SIG-M5 treated with dmso at 0.1 percent for 504 hours (cell line): ENCODE data around the gene PDE6A.

Experiments
- DNase-seq: peaks from one replicate; lab custom pipeline; 2025; ENCODE audit not compliant: unreplicated experiment; lab: John Stamatoyannopoulos, UW

Gene PDE6A

DNA sequence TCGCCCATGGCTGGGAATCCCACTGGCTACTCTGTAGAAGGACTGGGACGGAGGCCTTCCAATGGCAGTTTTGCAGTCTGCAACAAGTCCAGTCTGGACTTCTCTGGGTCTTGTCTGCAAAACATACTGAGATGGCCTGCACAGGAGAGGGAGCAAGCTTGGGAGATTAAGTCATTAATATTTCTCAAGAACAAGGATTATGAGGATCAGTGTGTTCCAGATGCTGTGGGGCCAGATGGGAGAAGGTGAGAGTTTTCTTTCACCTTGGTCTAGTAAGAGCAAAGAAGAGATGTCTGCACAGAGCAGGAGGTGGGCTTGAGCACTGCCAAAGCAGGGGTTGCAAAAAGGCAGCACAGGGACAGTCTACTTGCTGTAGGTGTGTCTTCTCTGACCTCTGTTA, at the start of gene PDE6A:
PDE6A (minus strand) TSS at position 128 of the 400 bp plus-strand sequence; CDS start at position 8, 120 bp downstream.
- DNase-seq = no peak

DNA sequence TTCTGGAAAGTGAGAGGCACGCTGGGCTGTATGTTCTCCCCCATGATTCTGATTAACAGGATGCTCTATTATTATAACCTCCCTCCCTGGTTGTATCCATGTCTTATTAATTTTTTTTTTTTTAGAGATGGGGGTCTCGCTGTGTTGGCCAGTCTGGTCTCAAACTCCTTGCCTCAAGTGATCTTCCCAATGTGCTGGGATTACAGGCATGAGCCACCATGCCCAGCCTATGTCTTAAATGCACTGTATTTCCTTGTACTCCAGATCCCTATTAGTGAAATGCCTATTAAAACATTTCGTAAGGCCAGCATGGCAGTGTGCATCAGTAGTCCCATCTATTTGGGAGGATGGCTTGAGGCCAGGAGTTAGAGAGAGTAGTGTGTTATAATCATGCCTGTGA, 48.9 kb upstream of the PDE6A start:
- DNase-seq = no peak

DNA sequence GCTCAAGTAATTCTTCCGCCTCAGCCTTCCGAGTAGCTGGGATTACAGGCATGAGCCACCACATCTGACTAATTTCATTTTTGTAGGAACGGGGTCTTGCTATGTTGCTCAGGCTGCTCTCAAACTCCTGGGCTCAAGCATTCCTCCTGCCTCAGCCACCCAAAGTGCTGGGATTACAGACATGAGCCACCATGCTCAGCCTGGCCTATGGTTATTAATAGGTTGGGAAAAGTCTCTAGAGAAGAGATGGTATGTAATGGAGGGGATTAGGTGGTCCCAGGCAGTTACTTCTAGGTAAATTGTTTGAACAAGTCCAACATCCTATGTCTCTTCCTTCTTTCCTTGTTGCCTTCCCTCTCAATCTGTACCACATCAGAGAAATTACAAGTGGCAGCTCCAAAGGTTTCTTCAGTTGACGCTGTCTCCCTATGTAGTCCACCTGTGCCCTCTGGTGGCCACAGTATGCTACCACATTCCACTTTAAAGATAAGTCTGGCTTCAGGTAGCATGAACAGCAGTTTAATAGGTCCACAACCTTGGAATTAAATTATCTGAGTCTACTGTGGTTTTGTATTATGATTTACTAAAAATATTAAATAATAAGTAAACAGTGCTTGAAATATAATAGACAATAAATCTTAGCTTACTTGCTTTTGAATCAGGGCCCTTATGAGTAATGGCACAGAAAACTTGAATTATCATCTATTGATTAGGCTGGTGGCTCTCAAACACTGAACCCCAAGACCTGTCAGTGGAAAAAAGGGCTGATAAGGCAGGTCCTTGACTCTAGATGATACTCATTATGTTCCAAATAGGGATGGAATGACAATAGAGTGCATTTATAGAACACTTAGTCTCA, 46.2 kb upstream of the PDE6A start:
- peak; percentile 77 for DNase-seq

DNA sequence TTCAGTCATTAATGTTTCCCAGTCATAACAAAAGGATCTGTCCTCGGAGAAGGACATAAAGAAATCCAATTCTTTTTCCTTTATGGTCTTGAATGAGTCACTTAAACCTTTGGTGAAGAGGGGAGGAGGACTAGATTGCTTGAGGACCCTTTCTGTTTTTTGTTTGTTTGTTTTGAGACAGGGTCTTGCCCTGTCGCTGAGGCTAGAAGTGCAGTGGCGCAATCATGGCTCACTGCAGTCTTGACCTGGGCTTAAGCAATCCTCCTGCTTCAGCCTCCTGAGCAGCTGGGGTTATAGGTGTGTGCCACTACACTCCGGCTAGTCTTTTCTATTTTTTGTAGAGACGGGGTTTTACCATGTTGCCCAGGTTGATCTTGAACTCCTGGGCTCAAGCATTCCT, 43.5 kb upstream of the PDE6A start:
- no peak for DNase-seq

DNA sequence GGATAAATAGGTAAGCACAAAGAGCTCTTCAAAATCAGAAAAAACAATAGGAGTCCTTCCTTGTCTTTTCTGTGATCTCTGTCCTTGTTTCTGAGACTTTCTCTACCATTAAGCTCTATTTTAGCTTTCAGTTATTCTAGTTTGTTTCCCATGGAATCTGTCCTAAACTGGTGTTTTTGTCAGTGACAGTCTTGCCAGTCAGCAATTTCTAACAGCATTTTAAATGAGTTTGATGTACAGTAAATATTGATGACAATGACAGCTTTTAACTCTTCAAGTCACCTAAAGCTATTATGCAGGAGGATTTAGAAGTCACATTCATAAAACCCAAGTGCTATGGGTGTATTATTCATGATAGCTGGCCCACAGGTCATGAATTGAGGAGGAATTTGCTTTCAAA, 37.9 kb upstream of the PDE6A start:
- no peak for DNase-seq

DNA sequence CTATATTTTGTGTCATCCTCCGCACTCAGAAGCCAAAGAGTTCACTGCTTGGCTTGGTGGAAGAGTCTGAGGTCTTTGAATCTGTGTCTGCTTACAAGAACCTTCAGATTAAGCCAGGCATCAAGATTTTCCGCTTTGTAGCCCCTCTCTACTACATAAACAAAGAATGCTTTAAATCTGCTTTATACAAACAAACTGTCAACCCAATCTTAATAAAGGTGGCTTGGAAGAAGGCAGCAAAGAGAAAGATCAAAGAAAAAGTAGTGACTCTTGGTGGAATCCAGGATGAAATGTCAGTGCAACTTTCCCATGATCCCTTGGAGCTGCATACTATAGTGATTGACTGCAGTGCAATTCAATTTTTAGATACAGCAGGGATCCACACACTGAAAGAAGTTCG, 36.6 kb upstream of the PDE6A start:
- no peak for DNase-seq

DNA sequence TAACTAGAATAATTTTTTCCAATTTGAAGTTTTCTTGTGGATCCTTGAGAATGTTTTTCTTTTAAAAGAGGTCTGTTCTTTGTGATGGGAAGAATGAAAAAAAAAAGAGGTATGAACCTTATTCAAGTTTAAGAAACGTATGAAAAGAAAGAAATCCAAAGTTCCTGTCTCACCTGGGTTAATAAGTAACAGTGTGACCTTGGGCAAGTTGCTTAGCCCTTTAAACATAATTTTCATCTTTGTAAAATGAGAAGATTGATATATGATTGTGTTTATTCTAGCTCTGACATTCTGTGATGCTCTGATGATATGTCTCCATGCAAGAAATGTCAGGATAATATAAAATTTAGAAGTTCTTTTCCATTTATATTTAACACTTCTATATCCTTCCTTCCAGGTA, 35.3 kb upstream of the PDE6A start:
- DNase-seq = no peak

DNA sequence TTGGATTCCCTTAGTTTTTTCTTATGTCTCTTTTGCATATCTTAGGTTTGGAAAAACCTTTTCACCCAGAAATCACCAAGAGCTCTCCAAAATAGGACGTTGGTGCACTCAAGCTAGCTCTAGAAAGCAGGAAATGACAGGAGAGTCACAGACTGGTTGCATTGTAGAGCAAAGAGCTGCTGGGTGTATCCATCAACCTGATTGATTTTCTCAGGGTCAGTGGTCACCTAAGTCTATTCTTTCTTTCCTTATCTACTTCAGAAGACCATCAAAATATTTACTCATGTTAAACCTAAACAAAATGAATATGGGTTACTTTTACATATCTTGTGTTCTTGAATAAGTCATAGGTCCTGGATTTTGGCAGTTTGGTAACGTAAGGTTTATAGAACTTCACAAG, 30.8 kb upstream of the PDE6A start:
- no peak for DNase-seq

DNA sequence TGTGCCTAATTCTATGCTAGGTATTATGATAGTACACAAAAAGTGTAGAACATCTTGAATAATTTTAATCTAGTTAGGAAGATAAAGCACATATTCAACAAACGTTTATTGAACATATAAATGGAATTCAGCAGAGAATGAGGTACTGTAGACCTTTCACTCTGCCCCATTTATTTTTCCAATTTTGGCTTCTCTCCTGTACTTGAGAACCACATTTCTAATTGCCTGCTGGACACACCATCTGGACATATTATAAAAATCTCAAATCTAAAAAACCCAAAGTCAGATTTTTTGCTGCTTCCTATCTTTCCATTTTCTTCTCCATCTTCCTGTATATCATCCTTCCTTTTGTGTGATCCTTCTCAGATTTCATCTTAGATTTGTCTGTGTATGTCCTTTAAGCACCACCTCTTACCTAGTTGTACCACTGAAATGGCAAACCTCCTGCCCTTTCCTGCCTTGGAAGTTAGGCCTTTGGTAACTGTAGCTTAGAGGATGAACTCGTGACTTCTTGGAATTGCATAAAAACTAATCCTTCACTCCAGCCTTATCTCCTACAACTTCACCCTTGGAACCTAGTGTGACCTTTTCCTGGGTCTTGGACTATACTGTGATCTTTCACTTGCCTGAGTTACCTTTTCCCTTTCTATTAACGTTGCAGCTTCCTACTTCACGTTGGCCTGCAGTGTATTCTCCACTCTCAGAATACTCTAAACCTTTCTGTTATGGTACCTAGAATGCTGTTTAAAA, 24.8 kb upstream of the PDE6A start:
- DNase-seq = no peak

DNA sequence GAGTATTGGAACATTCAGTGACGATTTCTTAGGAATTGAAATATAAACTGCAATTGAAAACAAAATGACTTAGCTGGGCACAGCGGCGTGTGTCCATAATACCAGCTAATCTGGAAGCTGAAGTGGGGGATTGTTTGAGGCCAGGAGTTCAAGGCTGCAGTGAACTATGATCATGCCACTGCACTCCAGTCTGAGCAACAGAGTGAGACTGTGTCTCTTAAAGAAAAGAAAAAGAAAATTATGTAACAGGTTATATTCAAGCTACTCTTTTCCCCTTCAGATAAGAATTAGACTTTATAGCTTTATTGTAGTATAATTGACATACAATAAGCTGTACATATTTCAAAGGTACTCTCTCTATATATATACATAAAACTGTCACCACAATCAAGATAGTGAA, 22.4 kb upstream of the PDE6A start:
- no peak for DNase-seq

DNA sequence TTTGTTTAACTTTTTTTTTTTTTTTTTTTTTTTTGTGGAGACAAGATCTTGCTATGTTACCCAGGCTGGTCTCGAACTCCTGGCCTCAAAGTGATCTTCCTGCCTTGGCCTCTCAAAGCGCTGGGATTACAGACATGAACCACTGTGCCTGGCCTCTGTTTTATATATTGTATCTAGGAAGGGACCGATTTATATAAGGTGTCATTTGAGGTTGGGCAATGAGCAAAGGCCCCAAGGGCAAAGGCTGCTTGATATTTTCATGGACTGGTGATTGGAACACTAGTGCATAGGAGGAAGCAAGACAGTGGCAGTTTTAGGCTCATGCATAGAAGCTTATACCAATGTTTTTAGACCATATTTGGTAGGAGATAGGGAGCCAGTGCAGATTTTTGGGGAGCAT, 19.1 kb upstream of the PDE6A start:
- no peak for DNase-seq

DNA sequence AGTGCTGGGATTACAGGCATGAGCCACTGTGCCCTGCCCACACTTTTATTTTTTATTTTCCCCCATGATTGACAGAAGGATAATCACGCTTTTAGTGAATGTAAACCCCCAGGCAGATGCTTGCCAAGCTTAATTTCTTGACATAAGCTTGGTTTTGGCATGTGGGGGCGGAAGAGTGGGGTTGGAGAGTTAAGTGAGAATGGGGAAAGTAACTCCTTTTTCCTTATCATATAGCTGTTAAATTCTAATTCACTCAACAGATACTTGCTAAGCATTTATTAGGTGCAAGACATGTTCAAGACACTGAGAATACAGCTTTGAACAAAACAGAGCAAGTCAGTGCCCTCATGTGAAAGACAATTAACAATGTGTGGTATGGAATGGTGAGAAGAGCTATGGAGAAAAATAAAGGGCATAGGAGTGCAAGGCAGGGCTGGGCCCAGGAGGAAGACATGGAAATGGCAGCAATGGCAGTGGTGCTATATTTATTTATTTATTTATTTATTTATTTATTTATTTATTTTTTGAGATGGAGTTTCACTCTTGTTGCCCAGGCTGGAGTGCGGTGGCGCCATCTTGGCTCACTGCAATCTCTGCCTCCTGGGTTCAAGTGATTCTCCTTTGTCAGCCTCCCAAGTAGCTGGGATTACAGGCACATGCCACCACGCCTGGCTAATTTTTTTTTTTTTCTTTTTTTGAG, 18.2 kb upstream of the PDE6A start:
- no peak for DNase-seq

DNA sequence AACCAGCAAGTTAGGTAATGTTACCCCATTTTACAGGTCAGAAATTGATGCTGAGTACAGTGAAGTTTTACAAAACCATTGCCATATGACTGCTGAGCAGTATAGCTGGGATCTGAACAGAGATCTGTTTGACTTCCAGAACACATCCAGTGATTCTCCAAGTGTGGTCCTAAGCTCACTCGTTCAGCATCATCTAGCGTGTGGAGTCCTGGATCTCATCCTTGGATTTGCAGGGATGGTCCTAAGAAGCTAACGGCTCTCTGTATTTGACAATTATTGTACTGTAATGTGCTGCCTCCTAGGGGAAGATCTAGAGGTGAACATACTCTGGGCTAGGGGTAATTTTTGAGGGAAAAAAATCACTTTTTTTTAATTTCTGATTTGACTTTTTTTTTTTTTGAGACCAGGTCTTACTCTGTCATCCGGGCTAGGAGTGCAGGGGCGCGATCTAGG, 17.4 kb upstream of the PDE6A start:
- DNase-seq = peak; percentile 66

DNA sequence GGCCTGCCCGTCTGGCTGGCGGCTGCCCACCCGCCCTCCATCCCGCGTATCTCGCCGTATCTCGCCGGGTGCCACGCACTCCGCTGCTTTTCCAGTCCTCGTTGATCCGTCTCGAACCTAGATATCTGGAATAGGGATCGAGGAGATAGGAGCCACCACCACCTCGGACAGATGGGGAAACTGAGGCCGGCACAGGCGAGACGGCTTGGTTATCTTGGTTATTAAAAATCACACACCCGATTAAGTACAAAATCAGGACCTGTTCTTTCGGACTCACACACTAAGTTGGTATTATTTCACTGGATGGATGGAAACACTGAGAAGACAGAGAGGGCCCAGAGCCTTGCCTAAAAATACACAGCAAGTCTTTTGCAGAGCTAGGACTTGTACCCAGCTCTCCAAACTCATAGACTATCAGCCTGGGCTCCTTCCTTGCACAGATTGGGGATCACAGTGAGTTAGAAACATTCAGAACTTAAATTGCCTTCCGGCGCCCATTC, 16.6 kb upstream of the PDE6A start:
- DNase-seq = no peak

DNA sequence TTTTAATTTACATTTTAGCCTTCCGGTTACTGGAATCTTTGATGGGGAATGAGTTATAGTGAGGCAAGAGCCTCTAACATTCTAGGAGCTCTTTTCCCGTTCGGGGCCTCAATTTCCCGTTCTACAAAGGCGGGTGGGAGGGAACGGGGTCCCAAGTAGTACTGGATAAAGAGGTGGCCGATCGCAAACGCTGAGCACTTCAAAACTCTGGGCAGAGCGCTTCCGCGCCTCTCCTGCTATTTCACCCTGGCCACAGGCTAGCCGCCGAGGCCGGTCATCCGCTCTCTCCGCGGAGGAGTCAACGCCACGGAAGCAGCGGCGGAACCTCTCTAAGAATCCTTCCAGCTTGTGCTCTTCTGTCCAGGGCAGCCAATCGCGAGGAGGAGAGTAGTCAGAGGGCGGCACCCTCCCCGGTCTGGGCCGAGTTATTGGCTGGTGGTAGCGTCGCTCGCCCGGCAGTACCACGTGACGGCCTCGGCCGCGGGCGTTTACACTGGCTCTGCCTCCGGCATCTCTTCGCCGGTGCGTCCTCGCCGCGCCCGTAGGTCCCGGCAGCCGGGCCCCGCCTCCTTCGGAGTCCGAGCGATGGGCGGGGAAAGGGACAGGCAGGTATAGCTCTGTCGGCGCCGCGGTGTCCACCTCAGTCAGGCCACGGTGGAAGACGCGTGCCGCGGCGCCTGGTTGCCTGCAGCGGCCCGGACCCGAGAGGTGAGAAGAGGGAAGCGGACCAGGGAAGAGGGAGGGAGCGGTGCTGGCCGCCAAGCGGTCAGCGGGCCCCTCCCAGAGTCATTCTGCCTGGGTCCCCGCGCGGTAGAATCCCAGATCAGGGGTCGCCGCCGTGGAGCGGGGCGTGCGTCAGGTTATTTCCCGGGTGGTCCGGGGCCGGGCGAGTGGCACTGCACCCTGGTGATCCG, 15.9 kb upstream of the PDE6A start, which contains the start of gene SLC26A2:
SLC26A2 (plus strand) TSS at position 487 of the 914 bp plus-strand sequence. CDS start 16,895 bp downstream, outside the sequence.
- peak; percentile 99 for DNase-seq

DNA sequence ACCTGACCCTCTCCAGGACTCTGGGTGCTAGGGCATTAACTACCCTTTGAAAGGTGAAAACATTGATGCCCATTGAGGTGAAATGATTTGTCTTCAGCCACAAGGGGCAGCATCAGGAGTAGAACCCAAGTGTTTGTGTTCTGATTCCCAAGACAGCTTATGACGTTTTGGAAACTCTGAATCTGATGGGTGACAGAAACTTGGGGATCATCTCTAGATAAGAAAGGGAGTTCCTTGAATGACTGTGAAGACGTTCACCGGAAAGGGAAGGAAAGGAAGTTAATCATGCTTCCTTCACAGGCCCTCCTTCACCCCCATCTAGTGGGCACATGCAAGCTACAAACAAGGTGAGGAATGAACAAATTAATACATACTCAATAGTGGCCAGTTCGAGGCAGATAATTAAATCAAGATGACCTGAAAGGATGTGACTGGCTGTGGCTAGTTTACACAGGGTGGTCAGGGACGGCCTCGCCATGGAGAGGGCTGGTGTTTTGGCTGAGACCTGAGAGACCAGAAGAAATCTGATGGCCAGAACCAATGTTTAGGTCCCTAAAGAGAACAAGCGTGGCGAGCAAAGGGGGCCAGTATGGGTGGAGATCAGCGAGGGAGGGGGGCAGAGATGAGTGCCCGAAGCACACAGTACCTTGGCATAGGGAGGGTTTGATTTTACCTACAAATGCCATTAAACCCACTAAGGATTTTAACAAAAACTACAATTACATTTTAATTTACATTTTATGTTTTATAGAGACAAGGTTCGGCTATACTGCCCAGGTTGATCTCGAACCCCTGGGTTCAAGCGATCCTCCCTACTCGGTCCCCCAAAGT, 15.0 kb upstream of the PDE6A start:
- peak; percentile 79 for DNase-seq

DNA sequence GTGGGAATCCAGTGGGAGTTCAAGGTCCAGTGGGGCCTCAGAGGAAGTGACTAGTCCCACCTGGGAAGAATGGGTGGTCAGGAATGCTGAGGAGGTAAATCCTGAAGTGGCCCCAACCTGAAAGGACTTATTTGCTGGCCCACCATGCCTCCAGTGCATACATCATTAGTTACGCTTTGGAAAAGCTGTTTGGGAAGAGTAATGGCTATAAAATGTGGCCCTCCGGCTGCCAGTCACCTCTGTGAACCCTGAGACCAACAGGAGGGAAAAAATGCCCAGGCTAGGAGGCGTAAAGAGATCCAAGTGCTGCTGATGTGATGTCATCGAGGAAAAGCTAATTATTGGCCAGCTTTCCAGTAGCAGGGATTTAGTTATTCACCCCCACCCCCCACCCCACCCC, 13.3 kb upstream of the PDE6A start:
- no peak for DNase-seq

DNA sequence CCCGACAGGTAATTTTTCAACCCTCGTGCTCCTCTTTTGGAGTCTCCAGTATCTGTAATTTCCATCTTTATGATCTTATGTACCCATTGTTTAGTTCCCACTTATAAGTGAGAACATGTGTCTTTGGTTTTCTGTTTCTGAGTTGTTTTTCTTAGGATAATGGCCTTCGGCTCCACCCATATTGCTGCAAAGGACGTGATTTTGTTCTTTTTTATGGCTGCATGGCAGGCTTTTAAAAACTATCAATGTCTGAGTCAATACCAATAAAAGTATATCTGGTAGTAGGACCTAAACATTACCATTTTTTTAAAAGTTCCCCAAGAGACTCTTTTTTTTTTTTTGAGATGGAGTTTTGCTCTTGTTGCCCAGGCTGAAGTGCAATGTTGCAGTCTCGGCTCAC, 12.1 kb upstream of the PDE6A start:
- DNase-seq = no peak

DNA sequence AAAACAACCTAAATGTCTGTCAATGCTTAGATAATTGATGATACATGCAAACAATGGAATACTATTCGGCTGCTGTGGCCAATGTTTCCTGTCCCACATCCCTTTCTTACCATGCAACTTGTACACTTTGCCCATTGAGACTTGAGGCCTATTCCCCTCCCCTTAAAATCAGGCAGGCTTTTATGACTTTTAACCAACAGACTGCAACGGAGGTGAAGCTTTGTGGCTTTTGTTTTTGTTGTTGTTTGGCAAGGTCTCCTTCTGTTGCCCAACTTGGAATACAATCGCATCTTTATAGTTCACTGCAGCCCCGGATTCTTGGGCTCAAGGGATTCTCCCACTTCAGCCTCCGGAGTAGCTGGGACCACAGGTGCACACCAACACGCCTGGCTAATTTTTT, 10.2 kb upstream of the PDE6A start:
- DNase-seq = no peak
